HCT116 (cell line): ENCODE data around the gene SNTN. TPM values are rescaled to one million over a fixed set of nuclear protein-coding genes. Genes with fewer than 3 reads are reported as not detected.

Experiments used
- ATAC-seq: fragments of 200-7000 bp; cut with Tn5 transposase; 2 replicates; pipeline ENCODE4 v1.9.1; 2020; ENCODE audit warnings: mild to moderate bottlenecking, moderate library complexity
- BruUV-seq: library from RNA; stranded (reverse); fragments of 400-500 nt; replicated peaks from 2 replicates; lab custom pipeline; 2021; lab: Mats Ljungman, UMichigan
- CTCF ChIA-PET: fragments of 300-600 bp; sonication (Branson Sonifier 250); formaldehyde crosslinking; loops from one replicate; lab custom pipeline; 2021; ENCODE audit warnings: antibody characterized with exemption; lab: Charles Lee
- POLR2A ChIA-PET: fragments of 300-600, 350-600 bp; sonication (Branson Sonifier 250); formaldehyde crosslinking; loops from one replicate; lab custom pipeline; 2021; ENCODE audit warnings: antibody characterized with exemption; lab: Charles Lee
- RAD21 ChIA-PET, 2 experiments: fragments of 300-600 bp; sonication (Branson Sonifier 250); formaldehyde crosslinking; loops; one replicate each; lab custom pipeline; 2023; ENCODE audit warnings: low total read pairs in 2 of 2; ENCODE audit not compliant: uncharacterized antibody in 2 of 2, unreplicated experiment in 2 of 2, low non-redundant PET in 1 of 2; lab: Charles Lee
- DNase-seq: peaks from one replicate; pipeline ENCODE4 v3.0.0-alpha.2; 2010; ENCODE audit warnings: low read depth, low spot score
- H2AFZ ChIP-seq: fragments of 200-600 bp; shearing (Covaris generic), sonication (generic); 2 replicates; pipeline ENCODE4 v1.6.1; 2017; ENCODE audit warnings: low read depth, mixed run types, mixed read lengths, antibody characterized with exemption, low read length; ENCODE audit not compliant: poor library complexity, severe bottlenecking
- H3K27ac ChIP-seq: 2 replicates; pipeline ENCODE4 v1.5.1; 2012; ENCODE audit warnings: low read depth, low read length
- H3K27me3 ChIP-seq: fragments of 200-600 bp; sonication (generic); 2 replicates; pipeline ENCODE4 v1.6.1; 2016; ENCODE audit warnings: mixed run types, low read length, mixed read lengths; ENCODE audit not compliant: insufficient read depth
- H3K36me3 ChIP-seq, 2 experiments: fragments of 200-500 bp in 1 of 2; fragments of 200-600 bp in 1 of 2; sonication (Bioruptor generic) in 1 of 2; sonication (generic) in 1 of 2; 2 replicates each; pipeline versions ENCODE4 v1.5.1 to v1.6.1; 2014 to 2016; ENCODE audit warnings: low read length in 2 of 2, inconsistent platforms in 1 of 2, mixed read lengths in 1 of 2, mixed run types in 1 of 2; ENCODE audit not compliant: insufficient read depth in 2 of 2, control insufficient read depth in 1 of 2
- H3K4me1 ChIP-seq, 2 experiments: fragments of 200-600 bp in 1 of 2; sonication (generic) in 1 of 2; 2 replicates each; pipeline versions ENCODE4 v1.5.1 to v1.6.1; 2012 to 2017; ENCODE audit warnings: low read length in 2 of 2, inconsistent platforms in 1 of 2, mild to moderate bottlenecking in 1 of 2, mixed read lengths in 1 of 2, mixed run types in 1 of 2, moderate library complexity in 1 of 2; ENCODE audit not compliant: insufficient read depth in 2 of 2, control insufficient read depth in 1 of 2
- H3K4me2 ChIP-seq: fragments of 200-600 bp; sonication (generic); 2 replicates; pipeline ENCODE4 v1.6.1; 2017; ENCODE audit warnings: mixed run types, low read length, mixed read lengths
- H3K4me3 ChIP-seq, 2 experiments: fragments of 200-600 bp in 1 of 2; sonication (generic) in 1 of 2; replicated peaks in 1 of 2; 2 replicates each; pipeline ENCODE4 v1.5.1; 2011 to 2016; ENCODE audit warnings: low read length in 2 of 2, control low read depth in 1 of 2, low read depth in 1 of 2, mild to moderate bottlenecking in 1 of 2, mixed read lengths in 1 of 2, mixed run types in 1 of 2
- H3K79me2 ChIP-seq: fragments of 200-600 bp; sonication (generic); 2 replicates; pipeline ENCODE4 v1.6.1; 2017; ENCODE audit warnings: mild to moderate bottlenecking, mixed run types, low read length, moderate library complexity, mixed read lengths; ENCODE audit not compliant: insufficient read depth
- H3K9ac ChIP-seq: fragments of 200-600 bp; sonication (generic); 2 replicates; pipeline ENCODE4 v1.6.1; 2016; ENCODE audit warnings: low read length, mixed read lengths
- H3K9me2 ChIP-seq: fragments of 200-600 bp; sonication (generic), shearing (Covaris generic); 2 replicates; pipeline ENCODE4 v1.6.1; 2017; ENCODE audit warnings: mixed run types, mild to moderate bottlenecking, moderate library complexity; ENCODE audit not compliant: insufficient read depth
- H3K9me3 ChIP-seq, 2 experiments: fragments of 200-500 bp in 1 of 2; fragments of 200-600 bp in 1 of 2; sonication (Bioruptor generic) in 1 of 2; sonication (generic) in 1 of 2; 2 replicates each; pipeline ENCODE4 v1.6.1; 2014 to 2017; ENCODE audit warnings: low read length in 2 of 2, mixed read lengths in 2 of 2, inconsistent platforms in 1 of 2, low read depth in 1 of 2, mild to moderate bottlenecking in 1 of 2, mixed run types in 1 of 2, moderate library complexity in 1 of 2; ENCODE audit not compliant: control insufficient read depth in 1 of 2, insufficient read depth in 1 of 2
- H4K20me1 ChIP-seq: fragments of 200-600 bp; sonication (generic), shearing (Covaris generic); 2 replicates; pipeline ENCODE4 v1.6.1; 2017; ENCODE audit warnings: mixed run types, mild to moderate bottlenecking, moderate library complexity; ENCODE audit not compliant: insufficient read depth
- CBX3 ChIP-seq: IDR thresholded peaks from 2 replicates; pipeline ENCODE4 v1.6.1; 2012; ENCODE audit warnings: low read depth
- CEBPB ChIP-seq: IDR thresholded peaks from 2 replicates; pipeline ENCODE4 v1.6.1; 2012; ENCODE audit warnings: low read depth
- EGR1 ChIP-seq: IDR thresholded peaks from 2 replicates; pipeline ENCODE4 v1.6.1; 2012; ENCODE audit warnings: low read depth
- ELF1 ChIP-seq: IDR thresholded peaks from 2 replicates; pipeline ENCODE4 v1.6.1; 2012; ENCODE audit warnings: low read depth, borderline replicate concordance
- EZH2phosphoT487 ChIP-seq: fragments of 200-600 bp; IDR thresholded peaks from 2 replicates; pipeline ENCODE4 v1.6.1; 2018; ENCODE audit warnings: antibody characterized with exemption, borderline replicate concordance
- FOSL1 ChIP-seq: IDR thresholded peaks from 2 replicates; pipeline ENCODE4 v1.6.1; 2012; ENCODE audit warnings: low read depth
- POLR2A ChIP-seq: IDR thresholded peaks from 2 replicates; pipeline ENCODE4 v1.7.0; 2011; ENCODE audit warnings: borderline replicate concordance; ENCODE audit not compliant: insufficient read depth, insufficient read length; ENCODE audit errors: extremely low read depth
- RAD21 ChIP-seq: IDR thresholded peaks from 2 replicates; pipeline ENCODE4 v1.6.1; 2012; ENCODE audit warnings: low read depth, mild to moderate bottlenecking
- SP1 ChIP-seq: IDR thresholded peaks from 2 replicates; pipeline ENCODE4 v1.6.1; 2012; ENCODE audit warnings: low read depth
- SRF ChIP-seq: IDR thresholded peaks from 2 replicates; pipeline ENCODE4 v1.6.1; 2012; ENCODE audit warnings: low read depth
- YY1 ChIP-seq: IDR thresholded peaks from 2 replicates; pipeline ENCODE4 v1.6.1; 2011; ENCODE audit warnings: low read length, low read depth, moderate library complexity, mild to moderate bottlenecking; ENCODE audit not compliant: insufficient replicate concordance; ENCODE audit errors: extremely low read depth
- intact Hi-C: fragments of 100-400 bp; cut with micrococcal nuclease; formaldehyde crosslinking; loops from 2 replicates; pipeline ENCODE4 v1.10.0; 2022
- total RNA-seq: library from RNA; stranded (reverse); gene quantifications from one replicate; pipeline ENCODE4 v1.2.1, GENCODE V29; 2021; ENCODE audit not compliant: unreplicated experiment
- TF ChIP-seq, protein P1 (sequence below): IDR thresholded peaks from 2 replicates; pipeline ENCODE4 v1.6.1; 2011; ENCODE audit warnings: mild to moderate bottlenecking, low read length, moderate library complexity; ENCODE audit not compliant: insufficient replicate concordance; ENCODE audit errors: extremely low read depth
- TF ChIP-seq, protein P2 (sequence below): IDR thresholded peaks from 2 replicates; pipeline ENCODE4 v1.6.1; 2012
- TF ChIP-seq, protein P3 (sequence below): IDR thresholded peaks from 2 replicates; pipeline ENCODE4 v1.6.1; 2012
- TF ChIP-seq, protein P4 (sequence below), 3 experiments: fragments of 200-600 bp in 1 of 3; sonication (generic) in 1 of 3; IDR thresholded peaks in 2 of 3; conservative IDR thresholded peaks in 1 of 3; 2 replicates each; pipeline ENCODE4 v1.5.1; 2012 to 2017; ENCODE audit warnings: low read depth in 2 of 3, low read length in 2 of 3, antibody characterized with exemption in 1 of 3, borderline replicate concordance in 1 of 3, control low read depth in 1 of 3, mild to moderate bottlenecking in 1 of 3, mixed read lengths in 1 of 3, mixed run types in 1 of 3, moderate library complexity in 1 of 3; ENCODE audit not compliant: insufficient read depth in 1 of 3
- TF ChIP-seq, protein P5 (sequence below): IDR thresholded peaks from 2 replicates; pipeline ENCODE4 v1.6.1; 2012; ENCODE audit warnings: low read depth

Gene SNTN
- total RNA-seq, 1 experiment from 2014 or later, result not detected

DNA sequence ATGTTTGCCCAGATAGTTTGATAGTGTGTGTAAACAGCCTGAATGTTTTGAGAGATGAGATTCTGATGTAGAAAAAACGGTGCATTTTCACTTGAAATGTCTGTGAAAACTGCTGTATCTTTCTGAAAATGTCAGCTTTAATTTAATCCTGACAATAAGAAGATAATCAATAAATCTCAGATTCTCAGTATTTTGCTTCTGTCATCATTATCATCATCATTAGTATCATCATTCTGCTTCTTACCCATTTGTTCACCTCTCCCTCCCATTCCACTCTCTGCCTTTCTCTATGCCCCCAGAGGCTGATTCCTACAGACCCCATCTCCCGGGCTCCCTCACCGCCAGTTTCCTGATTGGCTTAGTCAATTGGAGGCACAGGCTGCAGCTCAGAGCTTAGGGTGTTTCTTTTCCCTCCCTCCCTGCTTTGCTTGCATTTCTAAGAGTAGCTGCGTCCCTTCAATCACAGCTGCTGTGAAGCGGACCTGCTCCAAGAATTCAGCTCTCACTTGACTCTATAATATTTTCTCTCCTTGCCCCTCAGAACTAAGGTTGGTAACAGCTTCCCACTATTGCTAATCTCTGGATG, 8.2 kb upstream of the SNTN start:
- Histone ChIP-seq H3K4me2 (no peak overlapping the region), H3K9ac (no peak overlapping the region), H3K79me2 (no peaks in the 10 kb centered on the region), H3K4me3 (no peak overlapping the region), H3K4me1 (no peaks in the 10 kb centered on the region), H3K27me3 (peaks cover 11% of the 10 kb centered on the region), H2AFZ (no peak overlapping the region), H3K36me3 (no peaks in the 10 kb centered on the region), H3K9me3 (no peaks in the 10 kb centered on the region), H3K27ac (no peak overlapping the region), H4K20me1 (no peaks in the 10 kb centered on the region), H3K9me2 (no peaks in the 10 kb centered on the region)
- POLR2A ChIA-PET, result no interaction called here
- intact Hi-C loops, result no loop called here
- DNase-seq, result no peak
- BruUV-seq, result no TSS peak
- CTCF ChIA-PET, result no interaction called here
- ATAC-seq, result no peak
- RAD21 ChIA-PET, result no interaction called here
- TF ChIP-seq, protein P1, sequence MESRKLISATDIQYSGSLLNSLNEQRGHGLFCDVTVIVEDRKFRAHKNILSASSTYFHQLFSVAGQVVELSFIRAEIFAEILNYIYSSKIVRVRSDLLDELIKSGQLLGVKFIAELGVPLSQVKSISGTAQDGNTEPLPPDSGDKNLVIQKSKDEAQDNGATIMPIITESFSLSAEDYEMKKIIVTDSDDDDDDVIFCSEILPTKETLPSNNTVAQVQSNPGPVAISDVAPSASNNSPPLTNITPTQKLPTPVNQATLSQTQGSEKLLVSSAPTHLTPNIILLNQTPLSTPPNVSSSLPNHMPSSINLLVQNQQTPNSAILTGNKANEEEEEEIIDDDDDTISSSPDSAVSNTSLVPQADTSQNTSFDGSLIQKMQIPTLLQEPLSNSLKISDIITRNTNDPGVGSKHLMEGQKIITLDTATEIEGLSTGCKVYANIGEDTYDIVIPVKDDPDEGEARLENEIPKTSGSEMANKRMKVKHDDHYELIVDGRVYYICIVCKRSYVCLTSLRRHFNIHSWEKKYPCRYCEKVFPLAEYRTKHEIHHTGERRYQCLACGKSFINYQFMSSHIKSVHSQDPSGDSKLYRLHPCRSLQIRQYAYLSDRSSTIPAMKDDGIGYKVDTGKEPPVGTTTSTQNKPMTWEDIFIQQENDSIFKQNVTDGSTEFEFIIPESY, result no peak
- TF ChIP-seq, protein P2, sequence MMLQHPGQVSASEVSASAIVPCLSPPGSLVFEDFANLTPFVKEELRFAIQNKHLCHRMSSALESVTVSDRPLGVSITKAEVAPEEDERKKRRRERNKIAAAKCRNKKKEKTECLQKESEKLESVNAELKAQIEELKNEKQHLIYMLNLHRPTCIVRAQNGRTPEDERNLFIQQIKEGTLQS, result no peak
- TF ChIP-seq, protein P3, sequence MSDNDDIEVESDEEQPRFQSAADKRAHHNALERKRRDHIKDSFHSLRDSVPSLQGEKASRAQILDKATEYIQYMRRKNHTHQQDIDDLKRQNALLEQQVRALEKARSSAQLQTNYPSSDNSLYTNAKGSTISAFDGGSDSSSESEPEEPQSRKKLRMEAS, result no peak
- TF ChIP-seq FOSL1 (no peak), CBX3 (no peak), SP1 (no peak), EGR1 (no peak), CEBPB (no peak), RAD21 (no peak), YY1 (no peak), SRF (no peak), ELF1 (no peak), EZH2phosphoT487 (no peak), POLR2A (no peak)
- TF ChIP-seq, protein P4, sequence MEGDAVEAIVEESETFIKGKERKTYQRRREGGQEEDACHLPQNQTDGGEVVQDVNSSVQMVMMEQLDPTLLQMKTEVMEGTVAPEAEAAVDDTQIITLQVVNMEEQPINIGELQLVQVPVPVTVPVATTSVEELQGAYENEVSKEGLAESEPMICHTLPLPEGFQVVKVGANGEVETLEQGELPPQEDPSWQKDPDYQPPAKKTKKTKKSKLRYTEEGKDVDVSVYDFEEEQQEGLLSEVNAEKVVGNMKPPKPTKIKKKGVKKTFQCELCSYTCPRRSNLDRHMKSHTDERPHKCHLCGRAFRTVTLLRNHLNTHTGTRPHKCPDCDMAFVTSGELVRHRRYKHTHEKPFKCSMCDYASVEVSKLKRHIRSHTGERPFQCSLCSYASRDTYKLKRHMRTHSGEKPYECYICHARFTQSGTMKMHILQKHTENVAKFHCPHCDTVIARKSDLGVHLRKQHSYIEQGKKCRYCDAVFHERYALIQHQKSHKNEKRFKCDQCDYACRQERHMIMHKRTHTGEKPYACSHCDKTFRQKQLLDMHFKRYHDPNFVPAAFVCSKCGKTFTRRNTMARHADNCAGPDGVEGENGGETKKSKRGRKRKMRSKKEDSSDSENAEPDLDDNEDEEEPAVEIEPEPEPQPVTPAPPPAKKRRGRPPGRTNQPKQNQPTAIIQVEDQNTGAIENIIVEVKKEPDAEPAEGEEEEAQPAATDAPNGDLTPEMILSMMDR (IDR thresholded peaks at IDR 0.05 in 2 of 3, conservative IDR thresholded peaks at IDR 0.05 in 1 of 3; ENCODE audit: borderline replicate concordance in 1 of 3, insufficient read depth in 1 of 3, low read depth in 2 of 3, low read length in 2 of 3), result no peak
- TF ChIP-seq, protein P5, sequence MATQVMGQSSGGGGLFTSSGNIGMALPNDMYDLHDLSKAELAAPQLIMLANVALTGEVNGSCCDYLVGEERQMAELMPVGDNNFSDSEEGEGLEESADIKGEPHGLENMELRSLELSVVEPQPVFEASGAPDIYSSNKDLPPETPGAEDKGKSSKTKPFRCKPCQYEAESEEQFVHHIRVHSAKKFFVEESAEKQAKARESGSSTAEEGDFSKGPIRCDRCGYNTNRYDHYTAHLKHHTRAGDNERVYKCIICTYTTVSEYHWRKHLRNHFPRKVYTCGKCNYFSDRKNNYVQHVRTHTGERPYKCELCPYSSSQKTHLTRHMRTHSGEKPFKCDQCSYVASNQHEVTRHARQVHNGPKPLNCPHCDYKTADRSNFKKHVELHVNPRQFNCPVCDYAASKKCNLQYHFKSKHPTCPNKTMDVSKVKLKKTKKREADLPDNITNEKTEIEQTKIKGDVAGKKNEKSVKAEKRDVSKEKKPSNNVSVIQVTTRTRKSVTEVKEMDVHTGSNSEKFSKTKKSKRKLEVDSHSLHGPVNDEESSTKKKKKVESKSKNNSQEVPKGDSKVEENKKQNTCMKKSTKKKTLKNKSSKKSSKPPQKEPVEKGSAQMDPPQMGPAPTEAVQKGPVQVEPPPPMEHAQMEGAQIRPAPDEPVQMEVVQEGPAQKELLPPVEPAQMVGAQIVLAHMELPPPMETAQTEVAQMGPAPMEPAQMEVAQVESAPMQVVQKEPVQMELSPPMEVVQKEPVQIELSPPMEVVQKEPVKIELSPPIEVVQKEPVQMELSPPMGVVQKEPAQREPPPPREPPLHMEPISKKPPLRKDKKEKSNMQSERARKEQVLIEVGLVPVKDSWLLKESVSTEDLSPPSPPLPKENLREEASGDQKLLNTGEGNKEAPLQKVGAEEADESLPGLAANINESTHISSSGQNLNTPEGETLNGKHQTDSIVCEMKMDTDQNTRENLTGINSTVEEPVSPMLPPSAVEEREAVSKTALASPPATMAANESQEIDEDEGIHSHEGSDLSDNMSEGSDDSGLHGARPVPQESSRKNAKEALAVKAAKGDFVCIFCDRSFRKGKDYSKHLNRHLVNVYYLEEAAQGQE, result no peak
